PFSK-1 (cell line): Measurements from ENCODE around the gene TMEM80.

Experiments
- FOXP2 ChIP-seq: optimal IDR thresholded peaks from 2 replicates; pipeline ENCODE3; 2011; ENCODE audit warnings: borderline replicate concordance, control low read depth, inconsistent platforms; ENCODE audit not compliant: insufficient read depth; ENCODE audit errors: extremely low read length, extremely low read depth
- POLR2AphosphoS5 ChIP-seq: IDR thresholded peaks from 2 replicates; pipeline ENCODE4 v1.6.1; 2012; ENCODE audit warnings: low read depth, mild to moderate bottlenecking, control low read depth, low read length, moderate library complexity
- REST ChIP-seq, 2 experiments: IDR thresholded peaks; 2 replicates each; pipeline versions ENCODE4 v1.6.1 to v1.8.0; 2011 to 2012; ENCODE audit warnings: low read depth in 2 of 2, low read length in 2 of 2, control low read depth in 1 of 2, inconsistent platforms in 1 of 2, mild to moderate bottlenecking in 1 of 2, moderate library complexity in 1 of 2; ENCODE audit not compliant: insufficient read depth in 1 of 2
- SIN3A ChIP-seq: IDR thresholded peaks from 2 replicates; pipeline ENCODE4 v1.6.1; 2012; ENCODE audit warnings: mild to moderate bottlenecking, low read length, moderate library complexity, borderline replicate concordance; ENCODE audit not compliant: insufficient read depth
- TAF1 ChIP-seq: IDR thresholded peaks from 2 replicates; pipeline ENCODE4 v1.6.1; 2012; ENCODE audit warnings: low read length, control low read depth, borderline replicate concordance; ENCODE audit not compliant: insufficient read depth

TMEM80 gene

GRCh38 chr11:745428-745827 is 49.8 kb downstream of the TMEM80 start:
- no peak for TF ChIP-seq SIN3A
- TF ChIP-seq REST (IDR thresholded peaks at IDR 0.05; ENCODE audit: insufficient read depth in 1 of 2, low read depth in 2 of 2, low read length in 2 of 2) = no peak
- TF ChIP-seq TAF1 = no peak
- no peak for TF ChIP-seq POLR2AphosphoS5
- TF ChIP-seq FOXP2 = no peak

GRCh38 chr11:746289-747157 is 50.9 kb downstream of the TMEM80 start:
- TF ChIP-seq POLR2AphosphoS5 = no peak
- TF ChIP-seq FOXP2 = no peak
- TF ChIP-seq REST (IDR thresholded peaks at IDR 0.05; ENCODE audit: insufficient read depth in 1 of 2, low read depth in 2 of 2, low read length in 2 of 2) = no peak; a peak in 1 of 4 replicates
- TF ChIP-seq SIN3A = no peak
- no peak for TF ChIP-seq TAF1

- TF ChIP-seq POLR2AphosphoS5 (peak; percentile 76), SIN3A (no peak), REST (IDR thresholded peaks at IDR 0.05; ENCODE audit: insufficient read depth in 1 of 2, low read depth in 2 of 2, low read length in 2 of 2) (no peak), FOXP2 (peak; percentile 41), TAF1 (0 out of 2 replicates have a peak, but pooled peaks have one; percentile 59)
These were observed 51.8 kb downstream of the TMEM80 start, which contains the start of gene TALDO1 for GRCh38 chr11:747158-748006. TSS of gene TALDO1 (plus strand) at chr11:747464. CDS start at chr11:747482, 18 bp downstream.

GRCh38 chr11:748007-748359 is 52.4 kb downstream of the TMEM80 start:
- TF ChIP-seq REST (IDR thresholded peaks at IDR 0.05; ENCODE audit: insufficient read depth in 1 of 2, low read depth in 2 of 2, low read length in 2 of 2) = peak in 1 of 2 experiments; percentile 59; a peak in 1 of 4 replicates
- no peak for TF ChIP-seq FOXP2
